NCI-H2107 treated with DMSO at 0.1 percent for 48 hours (cell line): Measurements from ENCODE around the gene MTARC2.
A peak's percentile ranks its signal among the peaks of the same experiment; 100 is the strongest.

Experiments
- DNase-seq: peaks from one replicate; lab custom pipeline; 2025; ENCODE audit not compliant: unreplicated experiment; lab: John Stamatoyannopoulos, UW

The MTARC2 gene

DNA sequence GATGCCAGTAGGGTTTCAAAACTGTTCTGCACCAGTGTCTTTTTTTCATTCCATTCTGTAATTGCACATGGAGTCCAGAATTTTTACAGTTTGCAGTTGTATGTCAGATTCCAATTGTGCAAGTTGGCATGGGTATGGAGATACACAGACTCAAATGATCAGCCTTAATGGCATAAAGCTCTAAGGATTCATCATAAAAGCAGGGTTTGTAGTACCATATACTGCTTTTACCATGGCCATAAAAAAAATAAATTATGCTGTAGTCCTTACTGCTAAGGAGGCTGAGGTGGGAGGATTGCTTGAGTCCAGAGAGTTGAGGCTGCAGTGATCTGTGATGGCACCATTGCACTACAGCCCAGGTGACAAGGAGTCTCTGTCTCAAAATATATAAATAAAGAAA lies 48.9 kb downstream of the MTARC2 start:
- no peak for DNase-seq

DNA sequence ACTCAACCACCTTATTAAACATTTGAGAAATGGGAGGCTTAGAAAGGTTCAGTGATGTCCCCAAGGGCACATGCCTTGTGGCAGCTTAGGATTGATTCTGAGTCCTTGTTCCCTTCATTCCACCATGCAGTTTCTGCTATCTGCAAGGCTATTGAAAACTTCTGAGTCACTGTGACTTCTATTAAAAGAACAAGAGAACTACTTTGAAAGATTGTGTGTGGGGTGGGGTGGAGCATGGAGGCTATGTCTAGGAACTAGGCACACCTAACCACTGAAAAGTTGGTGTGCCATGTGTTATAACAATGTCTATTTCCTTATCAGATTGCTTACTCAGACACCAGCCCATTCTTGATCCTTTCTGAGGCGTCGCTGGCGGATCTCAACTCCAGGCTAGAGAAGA lies 49.4 kb downstream of the MTARC2 start:
- DNase-seq = no peak

DNA sequence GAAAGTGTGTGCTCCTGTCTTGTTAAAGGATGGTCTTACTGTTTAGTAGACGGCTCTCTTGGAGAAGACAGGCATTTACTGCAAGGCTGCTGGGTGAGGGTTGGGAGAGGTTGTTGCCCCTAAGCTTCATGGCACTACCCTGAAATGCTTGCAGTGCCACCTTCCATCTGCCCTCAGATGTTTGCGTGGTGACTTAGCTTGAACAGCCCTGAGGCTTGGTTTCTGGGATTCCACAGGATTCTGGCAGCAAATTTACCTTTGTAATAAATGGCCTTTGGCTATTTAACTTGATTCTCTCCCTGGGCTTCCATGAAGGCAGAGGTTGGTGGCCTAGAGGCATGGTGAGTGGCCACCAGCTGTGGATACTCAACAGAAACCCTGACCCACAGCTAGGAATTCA lies 50.2 kb downstream of the MTARC2 start:
- DNase-seq = no peak

DNA sequence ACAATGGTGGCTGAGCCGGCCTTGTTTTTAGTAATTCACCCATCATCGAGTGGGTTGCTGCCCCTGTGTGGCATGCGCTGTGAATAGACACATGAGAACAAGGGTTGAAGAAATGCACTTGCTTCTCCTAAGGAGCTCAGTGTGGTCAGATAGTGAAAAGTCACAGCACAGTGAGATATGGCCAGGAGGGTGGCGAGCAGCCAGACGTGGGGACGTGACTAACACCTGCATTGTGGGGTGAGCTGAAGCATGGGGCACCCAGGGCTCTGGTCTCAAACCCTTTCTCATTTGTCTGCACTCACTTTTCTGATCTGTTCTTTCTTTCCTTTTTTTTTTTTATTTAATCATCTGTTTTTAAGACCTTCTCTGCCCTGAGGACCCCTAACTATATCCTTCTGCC lies 52.1 kb downstream of the MTARC2 start:
- DNase-seq = no peak

DNA sequence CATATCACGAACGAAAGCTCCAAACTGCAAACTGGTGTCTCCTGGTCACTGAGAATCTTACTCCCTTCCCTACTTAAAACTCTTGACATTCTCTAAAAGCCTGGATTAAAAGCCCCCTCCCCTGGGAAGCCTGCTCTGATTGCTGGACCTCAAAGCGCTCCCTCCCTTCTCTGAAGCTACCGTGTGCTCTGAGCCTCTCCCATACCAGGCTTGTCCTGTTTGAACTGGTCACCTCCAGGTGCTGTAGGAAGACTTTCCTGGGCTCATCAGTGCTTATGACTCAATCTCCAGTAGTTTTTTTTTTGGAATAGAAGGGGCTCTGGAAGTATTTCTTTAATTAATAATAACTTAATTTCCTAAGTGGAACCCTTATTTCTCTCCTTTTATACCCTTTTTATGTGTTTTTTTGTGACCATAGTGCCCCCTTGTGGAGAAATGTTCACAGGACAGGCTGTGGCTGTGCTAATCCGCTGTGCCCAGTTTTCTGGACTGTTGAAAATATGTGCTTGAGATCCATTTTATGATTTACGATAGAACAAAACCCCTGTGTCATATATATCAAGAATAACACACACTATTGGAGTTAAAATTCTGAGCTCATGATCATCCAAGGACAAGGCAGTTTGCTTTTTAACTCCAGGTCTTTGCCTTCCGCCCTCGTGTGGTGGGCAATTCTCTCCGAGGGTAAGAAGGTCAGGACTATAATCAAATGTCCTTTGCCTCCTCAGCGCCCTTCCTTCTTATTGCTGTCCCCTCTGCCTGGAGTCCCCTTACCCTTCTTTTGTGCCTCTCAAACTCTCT lies 55.5 kb downstream of the MTARC2 start:
- DNase-seq = peak; percentile 25

DNA sequence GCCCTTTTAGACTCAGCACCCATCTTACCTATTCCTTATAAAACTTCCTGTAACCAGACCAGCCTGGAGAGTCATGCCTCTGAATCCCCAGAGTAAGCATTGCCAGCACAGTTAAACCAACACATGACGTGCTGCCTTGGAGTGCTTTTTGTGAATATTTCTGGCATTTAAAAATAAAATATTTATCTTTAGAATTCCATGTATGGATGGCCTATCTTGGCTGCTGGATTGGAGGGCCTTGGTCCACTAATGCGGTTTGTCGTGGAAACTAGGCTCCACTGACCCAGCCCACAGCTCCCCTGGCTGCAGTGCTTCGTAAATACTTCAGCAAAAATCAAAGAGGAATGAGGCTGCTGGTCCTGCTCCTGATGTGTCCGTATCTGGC lies 56.1 kb downstream of the MTARC2 start:
- DNase-seq = no peak

DNA sequence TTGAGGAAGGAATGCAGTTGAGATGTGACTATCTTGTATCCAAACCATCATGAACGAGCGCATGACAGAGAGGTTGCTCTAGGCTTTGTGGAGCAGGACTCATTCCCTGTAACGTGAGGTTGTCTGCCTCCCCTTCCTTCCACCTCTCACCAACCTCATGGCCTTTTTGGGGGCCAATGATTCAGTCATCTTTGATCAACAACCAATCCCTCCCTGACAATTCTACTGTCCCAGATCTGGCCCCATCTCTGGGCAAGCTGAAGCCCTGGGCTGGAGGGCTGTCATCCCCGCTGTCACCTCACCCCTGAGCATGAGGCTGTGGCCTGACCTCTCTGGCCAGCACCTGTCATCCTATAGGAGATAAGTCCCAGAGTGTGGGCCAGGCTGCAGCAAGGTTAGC lies 58.3 kb downstream of the MTARC2 start:
- DNase-seq = no peak

DNA sequence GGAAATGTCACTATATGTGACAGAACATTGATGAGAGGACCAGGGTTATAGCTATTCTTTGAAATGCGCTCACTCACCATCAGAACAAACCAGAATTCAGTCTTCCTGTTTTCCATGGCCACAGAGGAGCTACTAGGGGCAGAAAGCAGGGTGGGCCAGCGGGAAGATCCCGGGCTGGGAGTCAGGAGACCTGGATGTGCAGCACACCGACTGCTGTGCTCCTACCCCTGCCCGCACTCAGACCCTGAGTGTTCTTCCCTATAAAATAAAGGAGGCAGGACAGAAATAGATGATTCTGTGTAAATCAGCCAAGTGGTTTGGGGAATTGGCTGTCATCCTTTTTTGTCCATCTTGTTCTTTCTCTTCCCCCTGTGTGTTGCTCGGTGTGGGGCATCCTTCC lies 59.6 kb downstream of the MTARC2 start:
- DNase-seq = no peak

DNA sequence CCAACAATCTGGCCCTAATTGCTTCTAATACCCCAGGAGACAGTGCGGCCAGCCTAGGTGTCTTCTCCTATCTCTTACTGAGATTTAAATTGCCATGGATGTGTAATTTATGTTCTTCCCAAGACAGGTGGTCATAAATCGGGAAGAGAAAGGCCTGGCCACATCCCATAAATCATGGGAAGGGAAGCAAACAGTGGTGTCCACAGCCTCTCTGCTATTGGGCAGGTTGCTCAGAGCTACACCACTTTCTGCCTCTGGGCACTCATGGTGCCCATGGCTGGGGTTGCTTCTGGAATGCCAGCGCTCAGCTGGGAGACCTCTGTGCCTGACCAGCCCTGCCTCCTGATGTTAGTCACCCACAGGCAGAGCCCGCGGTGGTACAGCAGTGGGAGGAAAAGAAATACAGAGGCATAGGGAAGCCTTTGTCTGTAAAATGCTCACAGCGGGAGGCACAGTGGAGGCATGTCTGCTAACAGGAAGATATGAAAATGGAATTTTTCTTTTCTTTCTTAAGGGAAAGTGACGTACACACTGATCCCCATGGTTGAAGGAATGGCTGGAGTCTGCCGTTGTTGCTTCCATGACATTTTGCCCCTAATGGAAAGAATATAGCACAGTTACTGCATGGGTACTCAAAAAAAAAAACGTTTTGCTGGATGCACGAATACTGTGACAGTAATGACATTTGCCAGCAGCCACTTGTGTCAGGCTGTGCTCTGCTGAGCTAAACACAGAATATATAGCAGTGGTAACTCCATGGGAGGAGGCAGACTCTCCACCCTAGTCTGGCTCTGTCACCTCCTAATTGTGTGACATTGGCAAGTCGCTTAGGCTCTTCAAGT lies 60.4 kb downstream of the MTARC2 start:
- no peak for DNase-seq

DNA sequence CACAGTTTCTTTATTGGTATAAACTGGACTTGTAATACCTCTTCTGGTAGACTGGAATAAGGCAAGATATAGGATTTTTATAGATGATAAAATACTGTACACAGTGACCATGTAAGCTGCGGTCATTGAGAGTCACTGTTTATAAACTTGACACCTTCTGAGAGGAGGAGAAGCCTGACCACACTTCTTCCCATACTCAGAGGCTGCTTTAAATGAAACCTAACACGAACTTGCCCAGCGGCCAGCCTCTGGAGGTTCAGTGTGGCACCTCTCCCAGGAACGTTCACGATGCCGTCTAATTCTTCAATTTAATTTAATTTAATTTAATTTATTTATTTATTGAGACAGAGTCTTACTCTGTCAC lies 61.0 kb downstream of the MTARC2 start:
- DNase-seq = no peak

DNA sequence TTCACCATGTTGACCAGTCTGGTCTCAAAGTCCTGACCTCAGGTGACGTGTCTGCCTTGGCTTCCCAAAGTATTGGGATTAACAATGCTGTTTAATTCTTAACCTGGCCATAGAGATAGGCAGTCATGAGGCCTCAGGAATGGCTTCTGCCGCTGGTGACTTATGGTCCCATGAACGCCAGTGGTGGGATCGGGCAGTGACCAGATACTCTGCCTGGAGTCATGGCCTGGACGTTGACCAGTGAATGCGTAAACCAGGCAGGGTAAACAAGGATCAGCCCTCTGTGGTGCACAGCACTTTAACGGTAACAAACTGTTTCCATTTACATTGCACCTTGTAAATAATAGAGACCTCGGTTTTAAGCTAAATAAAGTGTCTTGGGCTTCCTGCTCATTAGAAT lies 61.6 kb downstream of the MTARC2 start:
- no peak for DNase-seq

DNA sequence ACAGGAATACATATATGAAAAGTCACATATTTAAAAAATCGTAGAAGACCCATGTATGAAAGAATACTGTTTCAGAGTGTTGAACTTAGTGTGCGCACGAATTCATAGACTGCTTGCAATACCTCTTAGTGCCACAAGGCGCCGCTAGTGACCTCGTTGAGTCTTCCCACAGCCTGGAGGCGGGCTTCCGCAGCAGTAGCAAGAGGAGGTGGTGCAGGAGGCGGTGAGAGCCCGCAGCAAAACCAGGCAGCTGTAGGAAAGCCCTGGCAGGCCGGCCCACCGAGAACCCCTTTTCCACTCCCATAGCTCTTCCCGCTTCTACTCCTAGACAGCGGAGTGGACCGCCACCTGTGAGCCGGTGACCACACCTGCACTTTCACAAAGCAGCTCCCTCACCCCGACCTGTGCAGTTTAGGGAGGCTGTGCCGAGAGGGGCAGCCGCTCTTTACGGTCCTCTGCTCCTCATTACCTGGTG lies 62.1 kb downstream of the MTARC2 start:
- DNase-seq = peak; percentile 84

DNA sequence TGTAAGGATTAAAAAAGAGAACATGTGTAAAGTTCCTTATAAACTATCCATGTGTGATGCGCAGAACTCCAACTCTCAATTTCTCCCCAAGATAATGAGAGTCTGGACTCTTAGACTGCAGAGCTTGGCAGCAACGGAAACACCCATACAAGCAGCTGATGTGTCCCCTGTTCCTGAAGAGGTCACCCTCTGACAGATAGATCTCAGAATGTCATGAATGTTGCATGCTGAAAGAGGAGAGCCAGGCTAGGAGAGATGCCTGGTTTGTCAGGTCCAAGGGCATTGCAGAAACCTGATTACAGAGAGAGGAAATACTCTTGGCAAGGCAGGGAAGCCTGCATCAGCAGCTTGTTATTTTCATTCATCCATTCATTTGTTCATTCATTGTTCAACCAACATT lies 62.8 kb downstream of the MTARC2 start:
- DNase-seq = no peak

DNA sequence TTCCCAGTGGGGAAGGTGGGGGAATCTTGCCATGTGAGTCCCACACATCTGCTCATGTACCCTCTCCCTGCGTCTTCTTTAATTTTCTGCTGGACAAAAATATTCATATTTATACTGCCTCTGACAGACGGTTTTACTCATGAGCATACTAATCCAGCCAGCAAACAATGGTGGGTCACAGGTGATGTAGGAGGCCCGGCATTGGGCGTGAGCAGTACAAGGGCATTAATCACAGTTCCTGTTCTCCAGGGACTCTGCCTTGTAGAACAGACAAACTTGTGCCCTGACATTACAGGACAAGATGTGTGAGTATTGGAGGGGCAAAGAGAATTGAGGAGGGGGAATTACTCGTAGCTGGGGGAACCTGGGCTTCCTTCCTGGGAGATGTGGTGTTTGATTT lies 63.6 kb downstream of the MTARC2 start:
- DNase-seq = no peak

DNA sequence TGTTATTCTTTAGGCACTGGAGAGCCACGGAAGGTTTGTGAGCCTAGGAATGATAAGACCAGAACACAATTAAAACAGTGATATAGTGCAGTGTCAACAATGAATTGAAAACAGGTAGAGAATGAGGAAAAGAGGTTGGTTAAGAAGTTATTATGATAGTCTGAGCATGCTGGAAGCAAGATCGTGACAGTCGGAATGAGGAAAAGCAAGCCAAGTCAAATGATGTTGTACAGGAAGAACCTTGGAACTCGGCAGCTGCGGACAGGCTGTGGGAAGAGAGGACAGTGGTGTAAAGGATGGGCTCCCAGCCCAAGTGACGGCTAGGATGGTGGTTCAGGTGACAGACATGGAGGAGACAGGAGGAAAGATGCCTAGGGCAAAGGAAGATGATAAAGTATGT lies 64.2 kb downstream of the MTARC2 start:
- no peak for DNase-seq

DNA sequence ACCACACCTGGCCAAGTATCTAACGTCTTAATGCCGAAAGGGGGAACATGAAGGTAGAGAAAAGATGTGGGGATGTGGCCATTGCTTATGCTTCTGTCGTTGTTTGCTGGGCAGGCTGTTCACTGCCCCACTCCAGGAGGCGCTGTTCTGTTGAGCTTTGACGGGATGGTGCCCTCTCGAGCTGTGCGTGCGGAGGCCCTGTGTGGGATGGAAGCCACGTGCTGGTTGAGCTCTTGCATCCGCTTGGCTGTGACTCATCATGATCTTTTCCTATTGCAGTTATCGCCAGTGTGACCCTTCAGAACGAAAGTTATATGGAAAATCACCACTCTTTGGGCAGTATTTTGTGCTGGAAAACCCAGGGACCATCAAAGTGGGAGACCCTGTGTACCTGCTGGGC lies 64.9 kb downstream of the MTARC2 start:
- no peak for DNase-seq

DNA sequence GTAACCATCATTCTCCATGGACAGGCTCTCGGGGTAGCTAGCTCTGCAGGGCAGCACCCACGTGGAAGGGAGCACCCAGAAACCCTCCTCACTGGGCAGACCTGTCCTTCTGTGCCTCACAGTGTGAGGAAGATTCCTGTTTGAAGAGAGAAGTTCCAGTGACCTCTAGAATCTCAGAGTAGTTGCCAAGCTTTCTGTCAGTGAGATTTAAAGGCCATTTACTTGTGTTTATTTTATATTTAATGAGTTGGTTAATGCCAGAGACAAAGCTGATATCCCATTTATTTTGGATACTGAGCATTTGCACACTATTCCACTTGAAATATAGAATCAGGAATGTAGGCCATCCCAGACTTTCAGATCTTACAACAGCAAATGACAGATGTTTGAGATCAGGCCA lies 67.3 kb downstream of the MTARC2 start:
- DNase-seq = no peak

DNA sequence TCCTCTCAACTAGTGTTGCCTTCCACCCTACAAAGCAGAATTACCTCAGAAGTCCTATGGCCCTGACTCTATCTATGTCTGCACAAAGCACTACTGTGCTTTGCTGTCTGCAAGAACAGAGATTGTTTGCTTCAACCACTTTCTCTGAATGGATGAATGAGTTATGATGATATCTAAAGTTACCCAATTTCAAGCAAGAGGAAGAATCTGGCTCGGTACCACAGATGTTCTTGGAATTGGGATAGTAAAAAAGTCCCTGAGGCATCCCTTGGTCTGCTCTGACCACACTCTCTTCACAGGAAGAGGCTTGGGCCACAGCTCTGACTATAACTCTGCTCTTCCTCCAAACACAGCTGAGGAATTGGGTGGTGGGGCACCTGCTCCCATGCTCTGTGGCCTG lies 69.8 kb downstream of the MTARC2 start:
- DNase-seq = no peak

DNA sequence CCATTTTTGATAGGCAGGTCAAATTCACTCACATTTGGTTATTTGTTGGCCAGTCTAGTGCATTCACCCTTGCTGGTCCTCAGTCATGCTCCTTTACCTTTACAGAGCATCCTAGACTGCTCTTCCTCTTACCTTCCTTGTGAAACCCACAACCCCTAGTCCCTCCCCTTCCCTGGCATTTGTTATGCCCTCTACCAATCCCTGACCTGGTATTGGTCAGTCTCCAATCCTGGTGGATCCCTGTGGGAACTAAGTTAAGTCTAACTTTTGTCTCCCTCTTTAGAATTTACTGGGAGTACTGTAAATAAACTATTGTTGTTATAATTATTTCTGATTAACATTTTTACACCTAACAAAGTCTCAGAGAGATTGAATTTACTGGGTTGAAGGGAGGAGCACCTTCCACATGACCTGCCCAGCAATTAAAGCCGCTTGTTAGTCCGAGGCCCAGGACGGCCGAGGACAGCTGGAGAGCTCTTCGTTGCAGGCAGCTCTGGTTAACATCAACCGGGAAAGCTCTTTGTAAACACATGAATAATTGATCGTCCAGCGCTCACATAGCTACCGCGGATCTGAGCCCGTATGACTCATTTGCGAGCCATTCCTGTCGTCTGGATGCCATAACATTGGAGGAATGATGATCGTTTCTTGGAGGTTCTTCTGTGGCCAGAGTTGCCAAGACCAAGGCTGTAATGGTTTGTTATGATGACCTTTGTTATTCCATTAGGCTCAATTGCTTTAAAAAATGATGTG lies 70.5 kb downstream of the MTARC2 start:
- no peak for DNase-seq

DNA sequence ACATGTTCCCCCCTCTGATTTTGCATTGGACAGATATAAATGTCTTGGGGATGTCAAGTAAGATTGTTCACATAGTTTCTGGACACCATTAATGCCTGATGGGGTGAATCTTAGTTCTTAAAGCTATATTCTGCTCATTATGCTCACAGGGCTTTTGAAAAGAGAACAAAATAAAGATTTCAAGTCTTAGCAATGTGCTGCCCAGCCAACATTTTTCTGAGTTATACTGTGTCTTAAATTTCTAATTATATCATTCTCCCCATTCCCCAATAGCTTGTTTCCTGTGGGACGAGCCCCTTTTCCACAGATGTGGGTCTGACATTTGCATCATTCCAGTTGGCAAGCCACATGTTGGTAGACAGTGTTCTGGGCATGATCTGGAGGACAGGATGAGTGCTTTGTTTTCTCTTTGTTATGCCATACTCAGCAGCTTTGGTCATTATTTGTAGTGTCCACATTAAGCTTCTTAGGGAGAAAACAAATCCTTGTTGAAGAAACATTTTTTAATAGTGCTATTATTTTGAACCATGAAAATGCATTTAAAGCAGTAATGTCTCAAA lies 71.4 kb downstream of the MTARC2 start:
- DNase-seq = no peak
